Progenitor cell of endocrine pancreas (in vitro differentiated cells): ENCODE measurements around the gene FAM149A. TPM values are rescaled to one million over a fixed set of nuclear protein-coding genes. Genes with fewer than 3 reads are reported as not detected.

Experiments
- DNase-seq: peaks from one replicate; pipeline ENCODE4 v3.0.0; 2021; ENCODE audit warnings: low spot score; ENCODE audit not compliant: unreplicated experiment
- H3K27ac Mint-ChIP-seq: 2 replicates; pipeline ENCODE4 v1.8.0; 2021; ENCODE audit warnings: mild to moderate bottlenecking, moderate library complexity, mixed read lengths
- H3K27me3 Mint-ChIP-seq: 2 replicates; pipeline ENCODE4 v1.8.0; 2021; ENCODE audit warnings: mixed read lengths
- H3K36me3 Mint-ChIP-seq: 2 replicates; pipeline ENCODE4 v1.8.0; 2022; ENCODE audit warnings: mixed read lengths; ENCODE audit not compliant: insufficient read depth
- H3K4me1 Mint-ChIP-seq: 2 replicates; pipeline ENCODE4 v1.8.0; 2021; ENCODE audit warnings: low read depth, mixed read lengths
- H3K4me3 Mint-ChIP-seq: 2 replicates; pipeline ENCODE4 v1.8.0; 2021; ENCODE audit warnings: low read depth, mild to moderate bottlenecking, moderate library complexity, mixed read lengths
- H3K9me3 Mint-ChIP-seq: 2 replicates; pipeline ENCODE4 v1.8.0; 2021; ENCODE audit warnings: low read depth, mixed read lengths
- long read RNA-seq: library from polyadenylated mRNA; unstranded; transcript quantifications from one replicate; pipeline ENCODE4 v2.0.0, GENCODE V29; 2020
- total RNA-seq: library from RNA; stranded (reverse); gene quantifications from 2 replicates; pipeline ENCODE4 v1.2.1, GENCODE V29; 2021
- TF ChIP-seq, protein P1 (sequence below): fragments of 200-600 bp; sonication (generic); IDR thresholded peaks from one replicate; pipeline ENCODE4 v1.5.0; 2021; ENCODE audit warnings: antibody characterized with exemption, mild to moderate bottlenecking; ENCODE audit not compliant: unreplicated experiment

The FAM149A gene
- total RNA-seq: 12.0 and 13.5 TPM in 2 replicates
- long read RNA-seq, partial matches to known transcripts: 2 of 9 reads
- long read RNA-seq, other reads (novel, unspliced or antisense): 5 of 9 reads

DNA sequence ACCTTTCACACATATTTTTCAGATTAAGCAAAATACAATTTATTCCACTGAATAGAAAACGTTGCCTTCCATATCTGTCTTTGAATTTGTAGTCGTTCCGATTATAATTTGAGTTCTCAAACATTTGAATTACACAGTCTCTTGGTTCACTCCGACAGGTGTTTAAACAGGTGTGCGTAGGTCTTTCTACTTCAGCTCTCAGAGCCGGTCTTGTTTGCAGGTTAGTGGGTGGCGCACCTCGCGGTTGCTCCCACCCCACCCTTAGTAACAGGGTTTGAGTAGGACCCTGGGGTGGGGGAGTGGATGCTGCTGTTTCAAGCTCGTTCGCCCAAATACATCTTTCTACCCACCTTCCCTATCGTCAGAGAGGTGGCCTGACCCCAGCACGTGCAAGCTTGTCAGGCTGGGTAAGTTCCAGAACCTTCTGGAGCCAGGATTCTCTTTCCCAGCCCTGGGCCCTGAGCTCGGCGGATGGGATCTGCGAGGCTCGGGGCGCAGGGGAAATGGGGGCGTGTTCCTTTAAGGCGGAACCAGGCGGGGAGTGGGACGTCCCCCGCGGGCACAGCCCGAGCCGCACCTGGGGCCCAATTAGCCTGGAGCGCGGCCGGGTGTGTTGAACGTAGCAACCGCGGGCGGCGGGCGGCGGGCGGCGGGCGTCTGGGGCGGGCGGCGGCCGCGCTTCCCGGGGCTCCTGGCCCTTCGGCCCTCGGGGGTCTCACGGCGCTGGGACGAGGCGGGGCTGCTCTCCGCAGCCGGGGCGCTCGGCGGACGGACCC lies at the start of gene FAM149A:
Gene FAM149A, plus strand, starts transcription at position 591 of the 776 bp plus-strand sequence.
- peaks cover 8% of the 10 kb centered on the region for H3K4me1 Mint-ChIP-seq
- H3K27me3 Mint-ChIP-seq: peaks cover 32% of the 10 kb centered on the region
- H3K36me3 Mint-ChIP-seq: peaks cover 2% of the 10 kb centered on the region
- TF ChIP-seq, protein P1, sequence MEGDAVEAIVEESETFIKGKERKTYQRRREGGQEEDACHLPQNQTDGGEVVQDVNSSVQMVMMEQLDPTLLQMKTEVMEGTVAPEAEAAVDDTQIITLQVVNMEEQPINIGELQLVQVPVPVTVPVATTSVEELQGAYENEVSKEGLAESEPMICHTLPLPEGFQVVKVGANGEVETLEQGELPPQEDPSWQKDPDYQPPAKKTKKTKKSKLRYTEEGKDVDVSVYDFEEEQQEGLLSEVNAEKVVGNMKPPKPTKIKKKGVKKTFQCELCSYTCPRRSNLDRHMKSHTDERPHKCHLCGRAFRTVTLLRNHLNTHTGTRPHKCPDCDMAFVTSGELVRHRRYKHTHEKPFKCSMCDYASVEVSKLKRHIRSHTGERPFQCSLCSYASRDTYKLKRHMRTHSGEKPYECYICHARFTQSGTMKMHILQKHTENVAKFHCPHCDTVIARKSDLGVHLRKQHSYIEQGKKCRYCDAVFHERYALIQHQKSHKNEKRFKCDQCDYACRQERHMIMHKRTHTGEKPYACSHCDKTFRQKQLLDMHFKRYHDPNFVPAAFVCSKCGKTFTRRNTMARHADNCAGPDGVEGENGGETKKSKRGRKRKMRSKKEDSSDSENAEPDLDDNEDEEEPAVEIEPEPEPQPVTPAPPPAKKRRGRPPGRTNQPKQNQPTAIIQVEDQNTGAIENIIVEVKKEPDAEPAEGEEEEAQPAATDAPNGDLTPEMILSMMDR: no peak
- H3K27ac Mint-ChIP-seq: peak within 1 kb of the TSS; percentile 71
- H3K9me3 Mint-ChIP-seq: no peaks in the 10 kb centered on the region
- DNase-seq: peak; percentile 27
- peak within 1 kb of the TSS; percentile 77 for H3K4me3 Mint-ChIP-seq

DNA sequence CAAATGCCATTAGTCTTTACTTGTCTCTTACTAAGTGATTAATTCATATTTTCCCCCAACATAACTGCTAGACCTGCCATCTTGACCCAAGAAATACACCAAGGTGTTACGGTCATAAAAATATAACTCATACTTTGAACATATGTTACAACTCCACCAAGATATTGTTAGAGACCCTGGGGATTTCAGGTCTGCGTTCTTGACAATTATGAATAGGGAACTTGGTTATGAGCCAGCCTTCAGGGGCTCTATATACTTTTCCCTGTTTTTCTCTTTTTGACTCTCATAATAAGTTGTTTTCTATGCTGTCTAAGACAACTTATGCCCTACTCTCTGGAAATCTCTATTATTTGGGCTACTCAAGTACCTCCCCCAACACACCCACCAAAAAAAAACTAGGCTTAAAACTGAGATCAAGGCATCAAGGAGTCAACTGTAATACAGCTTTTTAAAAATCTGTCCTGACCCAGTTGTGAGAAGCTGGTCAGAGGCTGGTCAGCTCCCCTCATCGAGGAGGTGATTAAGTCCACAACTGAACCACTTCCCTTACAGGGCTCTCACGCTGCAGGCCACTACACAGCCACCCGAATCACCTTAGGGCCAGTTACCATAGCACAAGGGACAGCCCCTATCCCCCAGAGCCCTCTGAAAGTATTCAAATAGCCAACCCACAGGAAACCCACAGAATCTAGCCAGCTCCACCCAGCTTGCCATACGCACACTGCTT lies 46.1 kb upstream of the FAM149A start:
- H3K9me3 Mint-ChIP-seq: peaks cover 17% of the 10 kb centered on the region
- H3K27ac Mint-ChIP-seq: no peak overlapping the region
- H3K4me3 Mint-ChIP-seq: no peak overlapping the region
- DNase-seq: no peak
- no peaks in the 10 kb centered on the region for H3K27me3 Mint-ChIP-seq
- peaks cover 2% of the 10 kb centered on the region for H3K36me3 Mint-ChIP-seq
- TF ChIP-seq, protein P1: no peak
- H3K4me1 Mint-ChIP-seq: no peaks in the 10 kb centered on the region

DNA sequence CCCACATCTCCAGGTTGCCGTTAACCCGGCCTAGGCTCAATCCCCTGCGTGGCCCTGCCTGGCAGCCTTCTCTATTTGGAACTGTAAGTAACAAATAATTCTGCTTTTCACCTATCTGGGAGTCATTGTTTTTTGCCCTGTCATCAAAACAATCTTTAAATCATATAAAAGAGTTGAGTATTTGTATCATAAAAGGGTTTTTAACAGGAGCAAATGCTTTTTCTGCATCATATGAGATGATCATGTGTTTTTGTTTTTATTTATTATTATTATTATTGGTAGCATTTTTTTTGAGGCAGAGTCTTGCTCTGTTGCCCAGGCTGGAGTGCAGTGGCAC lies 45.6 kb upstream of the FAM149A start:
- no peak for DNase-seq
- Mint-ChIP-seq H3K4me1 (no peaks in the 10 kb centered on the region), H3K27ac (no peak overlapping the region), H3K27me3 (no peaks in the 10 kb centered on the region), H3K9me3 (peaks cover 17% of the 10 kb centered on the region), H3K4me3 (no peak overlapping the region), H3K36me3 (peaks cover 2% of the 10 kb centered on the region)
- TF ChIP-seq, protein P1: no peak

DNA sequence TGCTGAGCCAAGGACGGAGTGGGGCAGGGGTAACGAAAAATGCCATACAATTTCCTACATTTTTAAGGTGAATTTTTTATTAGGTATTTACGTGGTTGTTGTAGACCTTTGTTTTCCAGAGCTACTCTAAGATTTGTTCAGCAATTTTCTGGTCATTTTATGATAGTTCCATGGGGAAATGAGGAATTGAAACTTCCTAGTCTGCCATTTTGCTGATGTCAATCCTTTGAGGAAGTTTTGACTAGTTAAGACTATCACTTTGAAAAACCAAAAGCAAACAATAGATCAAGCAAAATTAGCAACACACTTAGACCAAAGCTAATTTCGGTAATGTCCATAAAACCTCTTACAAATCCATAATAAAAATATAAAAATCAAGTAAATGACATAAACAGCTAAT lies 42.6 kb upstream of the FAM149A start:
- Mint-ChIP-seq H3K9me3 (peaks cover 17% of the 10 kb centered on the region), H3K27ac (no peak overlapping the region), H3K4me3 (no peak overlapping the region), H3K4me1 (no peaks in the 10 kb centered on the region), H3K27me3 (no peaks in the 10 kb centered on the region), H3K36me3 (peaks cover 2% of the 10 kb centered on the region)
- TF ChIP-seq, protein P1: no peak
- no peak for DNase-seq

DNA sequence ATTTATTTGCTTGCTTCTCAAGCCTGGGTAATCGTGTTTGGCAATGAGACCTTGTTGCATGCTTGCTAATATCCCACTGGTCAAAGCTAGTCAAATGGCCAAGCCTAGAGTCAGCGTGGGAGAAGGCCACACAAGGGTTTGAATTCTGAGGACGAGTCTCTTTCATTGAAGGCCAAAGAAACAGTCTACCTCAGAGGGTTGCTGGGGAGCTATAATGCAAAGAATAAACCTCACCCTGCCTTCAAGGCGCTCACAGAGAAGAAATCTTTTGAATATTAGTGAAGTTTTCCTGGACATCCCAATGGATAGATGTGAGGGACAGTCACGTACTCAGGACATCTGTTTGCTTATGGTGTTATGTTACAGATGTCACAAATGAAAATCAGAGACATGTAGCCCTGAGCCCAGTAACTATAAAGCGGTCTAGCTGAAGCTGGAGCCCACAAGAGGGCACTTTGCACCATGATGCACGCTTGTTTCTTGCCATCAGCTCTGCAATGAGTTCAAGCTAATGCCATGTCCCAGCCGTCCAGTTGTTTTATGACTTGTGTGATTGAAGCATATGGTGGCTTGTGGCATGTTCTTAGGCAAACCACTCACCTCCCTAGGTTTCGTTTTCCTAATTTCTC lies 36.6 kb upstream of the FAM149A start:
- TF ChIP-seq, protein P1: peak; percentile 49
- H3K9me3 Mint-ChIP-seq: no peaks in the 10 kb centered on the region
- H3K4me1 Mint-ChIP-seq: peaks cover 2% of the 10 kb centered on the region
- H3K4me3 Mint-ChIP-seq: no peak overlapping the region
- peaks cover 9% of the 10 kb centered on the region for H3K27me3 Mint-ChIP-seq
- no peaks in the 10 kb centered on the region for H3K36me3 Mint-ChIP-seq
- H3K27ac Mint-ChIP-seq: no peak overlapping the region
- no peak for DNase-seq
